ENCODE measurements around the gene AFG1L.
"Not testable (repeated sequence)": the region's sequence is repeated elsewhere in the genome, so short reads cannot be mapped to it uniquely, and the experiment has no call there.

Gene AFG1L

DNA sequence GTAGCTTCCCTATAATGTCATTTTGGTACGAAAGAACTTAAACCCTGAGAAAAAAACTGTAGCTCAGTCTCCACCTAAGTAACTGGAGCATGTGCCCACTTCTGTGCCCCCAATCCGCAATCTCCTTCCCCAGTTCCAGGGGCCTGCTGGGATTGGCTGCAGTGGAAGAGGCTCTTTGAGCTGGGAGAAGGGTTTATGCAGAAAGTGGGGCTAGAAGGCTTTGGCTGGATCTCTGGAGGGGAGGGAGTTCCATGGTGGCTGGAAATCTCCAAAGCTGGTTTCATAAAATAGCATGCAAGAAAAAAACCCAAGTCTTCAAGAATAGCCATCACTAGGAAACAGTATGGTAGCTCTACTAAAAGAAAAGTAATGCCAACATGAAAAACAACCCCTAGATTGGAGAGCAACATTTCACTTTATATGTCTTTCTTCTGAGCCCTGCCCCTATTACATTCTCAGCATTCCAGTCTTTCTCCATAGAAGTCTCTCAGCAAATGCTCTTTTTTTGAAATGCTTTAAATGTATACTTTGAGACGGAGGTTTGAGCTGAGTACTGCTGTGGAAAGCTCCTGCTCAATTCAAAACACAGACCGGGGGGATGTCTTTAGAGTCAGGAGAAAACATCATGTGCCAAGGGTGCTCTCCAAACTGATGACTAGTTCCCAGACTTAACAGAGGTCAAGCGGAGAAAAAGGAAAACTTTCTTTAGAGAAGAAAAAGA, 229.8 kb downstream of the AFG1L start:
- no peak for DNase-seq (ENCODE audit: low read depth)

DNA sequence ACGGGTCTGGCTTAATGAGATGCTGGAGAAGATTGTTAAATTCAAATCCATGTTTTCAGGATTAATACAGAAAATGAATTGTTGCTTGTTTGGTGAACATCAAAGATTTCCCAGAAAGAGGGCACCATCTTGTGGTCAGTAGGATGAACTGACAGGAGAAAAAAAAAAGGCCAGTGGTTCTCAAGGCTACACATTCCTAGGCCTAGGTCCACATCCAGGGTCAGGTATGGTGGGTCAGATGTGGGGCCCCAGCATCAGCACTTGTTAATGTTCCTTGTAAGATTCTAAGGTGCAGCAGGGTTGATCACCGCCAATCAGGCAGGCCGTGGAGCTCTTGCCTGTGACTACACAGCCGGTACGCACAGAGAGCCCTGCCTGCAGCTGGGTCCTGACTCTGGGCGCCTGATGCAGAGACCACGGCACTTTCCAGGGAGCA, 231.9 kb downstream of the AFG1L start:
- DNase-seq (ENCODE audit: low read depth), result no peak

DNA sequence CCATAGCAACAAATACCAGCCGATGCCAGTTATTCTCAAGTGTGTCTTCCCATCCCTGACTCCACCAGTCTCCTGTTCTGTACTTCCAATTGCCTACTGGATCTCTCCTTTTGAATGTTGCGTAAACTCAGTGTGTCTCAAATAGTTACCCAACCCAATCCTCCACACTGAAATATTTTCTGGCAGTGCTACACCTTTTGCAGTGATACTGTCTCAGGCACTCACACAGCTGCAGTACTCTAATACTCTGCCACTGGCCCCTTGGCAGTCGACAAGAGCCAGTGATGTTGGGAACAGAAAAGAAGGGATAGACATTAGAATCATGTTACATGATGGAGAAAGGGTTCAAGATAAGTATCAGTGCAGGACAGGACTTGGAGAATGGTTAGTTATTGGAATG, 234.0 kb downstream of the AFG1L start:
- no peak for DNase-seq (ENCODE audit: low read depth)

DNA sequence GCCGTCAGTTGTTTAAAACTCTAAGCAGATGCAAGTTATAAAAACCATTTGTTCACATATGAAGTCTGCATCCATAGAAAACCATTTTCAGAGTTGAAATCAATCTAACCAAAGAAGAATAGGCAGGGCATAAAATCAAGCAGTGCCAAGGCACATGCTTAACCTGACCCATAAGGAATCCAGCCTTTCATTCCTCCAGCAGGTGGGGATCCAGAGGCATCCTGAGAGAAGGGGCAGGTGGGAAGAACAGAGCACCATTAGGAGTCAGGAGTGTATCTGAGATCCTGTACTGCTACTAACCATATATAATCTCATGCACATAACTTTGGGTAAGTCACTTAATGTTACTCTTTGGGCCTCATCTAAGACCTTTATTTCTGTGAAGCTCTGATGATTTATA, 236.5 kb downstream of the AFG1L start:
- no peak for DNase-seq (ENCODE audit: low read depth)

DNA sequence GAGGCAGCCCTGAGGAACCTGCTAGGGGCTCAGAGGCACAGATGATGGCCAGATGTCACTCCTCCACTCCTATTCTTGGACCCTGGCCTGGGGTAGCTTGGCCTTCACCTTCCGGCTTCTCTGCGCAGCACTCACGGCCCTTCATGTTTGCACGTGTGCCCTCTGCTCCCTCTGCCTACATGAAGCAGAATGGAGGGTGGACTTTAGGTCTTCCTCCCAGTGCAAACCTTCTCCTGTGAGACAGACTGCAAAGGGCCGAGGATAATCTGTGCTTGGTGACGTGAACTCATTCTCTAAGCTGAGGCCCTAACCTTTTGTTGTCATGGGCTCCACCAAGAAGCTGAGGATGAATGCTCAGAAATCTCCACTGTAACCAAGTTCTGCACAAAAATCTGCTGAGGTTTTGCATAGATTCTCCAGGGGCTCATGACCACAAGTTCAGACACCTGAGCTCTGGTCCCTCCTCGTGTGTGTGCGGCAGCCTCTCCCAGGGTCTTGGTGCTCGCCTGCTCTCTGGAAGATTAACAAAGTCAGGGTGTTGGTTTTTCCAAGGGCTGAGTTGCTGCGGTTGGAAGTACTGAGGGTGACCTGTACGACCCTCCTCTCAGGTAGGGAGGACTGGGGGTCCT, 240.4 kb downstream of the AFG1L start:
- DNase-seq (ENCODE audit: low read depth), result no peak

DNA sequence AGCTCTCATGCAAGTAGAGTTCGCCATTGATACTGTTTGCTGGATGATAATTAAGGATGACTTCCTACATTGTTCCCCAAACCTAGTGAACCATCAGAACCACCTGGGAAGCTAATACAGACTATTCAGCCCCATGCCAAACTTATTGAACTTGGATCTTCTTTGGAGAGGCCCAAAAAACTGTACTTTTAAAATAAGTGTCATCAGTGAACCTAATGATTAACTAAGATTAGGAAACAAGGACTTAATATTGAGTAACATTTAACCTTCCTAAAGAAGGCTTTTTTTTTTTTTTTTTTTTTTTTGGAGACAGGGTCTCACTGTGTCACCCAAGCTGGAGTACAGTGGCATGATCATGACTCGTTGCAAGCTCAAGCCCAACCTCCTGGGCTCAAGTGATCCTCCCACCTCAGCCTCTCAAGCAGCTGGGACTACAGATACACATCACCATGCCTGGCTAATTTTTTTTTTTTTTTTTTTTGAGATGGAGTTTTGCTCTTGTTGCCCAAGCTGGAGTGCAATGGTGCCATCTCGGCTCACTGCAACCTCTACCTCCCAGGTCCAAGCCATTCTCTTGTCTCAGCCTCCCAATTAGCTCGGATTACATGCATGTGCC, 241.2 kb downstream of the AFG1L start:
- not testable (repeated sequence) for DNase-seq (ENCODE audit: low read depth)

DNA sequence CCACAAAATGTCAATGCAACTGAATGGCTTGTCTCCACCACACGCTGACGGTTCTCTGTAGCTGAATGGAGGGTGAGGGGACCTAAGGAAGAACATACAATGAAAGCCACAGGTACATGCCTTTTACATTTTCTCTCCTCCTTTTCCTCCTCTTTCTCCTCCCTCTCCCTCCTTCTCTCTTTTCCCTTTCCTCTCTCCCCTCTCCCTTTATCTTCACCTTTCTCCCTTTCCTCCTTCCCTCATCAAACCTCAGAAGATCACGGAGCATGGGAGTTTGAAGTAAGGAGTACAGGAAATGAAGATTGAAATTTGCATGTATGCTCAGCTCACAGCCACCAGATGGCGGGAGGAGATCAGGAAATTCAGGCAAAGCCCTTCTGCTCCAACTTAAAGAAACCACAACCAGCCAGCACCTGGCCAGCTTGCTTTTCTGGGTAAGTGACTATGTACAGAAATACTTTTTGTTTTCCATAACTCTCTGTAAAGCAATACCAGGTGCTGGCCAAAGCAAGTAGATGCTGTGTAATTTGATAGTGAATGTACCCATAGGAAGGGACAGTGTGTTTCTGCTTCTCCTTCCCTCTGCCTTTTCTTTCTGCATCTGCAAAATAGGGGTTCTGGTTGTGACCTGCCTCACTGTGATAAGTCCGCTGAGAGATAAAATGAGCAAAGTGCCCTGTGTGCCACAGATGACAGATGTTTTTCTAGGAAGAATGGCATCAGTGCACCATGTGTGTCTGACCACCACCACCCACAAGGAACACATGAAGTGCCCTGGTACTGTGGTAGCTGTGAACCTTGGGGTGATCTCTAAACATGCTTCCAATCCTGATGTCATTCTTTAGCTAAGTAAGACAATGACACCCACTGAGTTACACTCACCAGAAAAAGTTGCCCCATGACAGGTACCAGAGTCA, 247.2 kb downstream of the AFG1L start:
- DNase-seq (ENCODE audit: low read depth), result no peak

DNA sequence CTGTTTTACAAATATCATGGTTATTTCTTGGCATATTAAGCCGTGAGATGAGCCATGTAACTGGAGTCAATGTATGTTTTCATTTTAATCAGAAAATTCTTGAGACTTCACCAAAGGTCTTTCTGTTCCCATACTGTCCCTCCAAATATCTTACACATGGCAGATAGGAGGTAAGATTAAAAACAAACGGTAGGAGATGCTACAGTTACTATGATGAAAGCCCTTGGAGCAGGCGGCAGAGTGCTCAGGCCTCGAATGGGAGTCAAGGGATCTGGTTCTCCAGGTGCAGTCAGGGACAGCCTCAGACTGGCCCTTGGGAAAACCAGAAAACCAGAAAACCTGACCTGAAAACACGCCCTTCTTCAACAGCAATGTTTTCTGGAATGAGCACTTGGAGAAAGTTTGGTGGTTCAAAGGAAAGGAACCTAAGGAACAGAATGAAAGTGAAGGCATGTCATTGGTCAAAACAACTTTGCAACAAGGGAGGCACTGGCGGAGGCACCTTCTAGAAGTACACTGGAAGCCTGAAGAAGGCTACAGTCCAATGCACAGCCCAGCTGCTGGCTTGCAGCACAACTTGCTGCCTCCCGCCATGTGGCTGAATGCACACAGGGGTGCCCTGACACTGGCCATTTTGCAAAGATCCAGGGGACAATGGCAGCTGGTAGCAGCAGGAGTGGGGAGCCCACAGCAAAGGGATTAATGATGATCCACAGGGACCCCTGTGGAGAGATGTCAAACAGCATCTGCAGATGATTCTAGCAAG, 248.5 kb downstream of the AFG1L start:
- DNase-seq (ENCODE audit: low read depth), result no peak

DNA sequence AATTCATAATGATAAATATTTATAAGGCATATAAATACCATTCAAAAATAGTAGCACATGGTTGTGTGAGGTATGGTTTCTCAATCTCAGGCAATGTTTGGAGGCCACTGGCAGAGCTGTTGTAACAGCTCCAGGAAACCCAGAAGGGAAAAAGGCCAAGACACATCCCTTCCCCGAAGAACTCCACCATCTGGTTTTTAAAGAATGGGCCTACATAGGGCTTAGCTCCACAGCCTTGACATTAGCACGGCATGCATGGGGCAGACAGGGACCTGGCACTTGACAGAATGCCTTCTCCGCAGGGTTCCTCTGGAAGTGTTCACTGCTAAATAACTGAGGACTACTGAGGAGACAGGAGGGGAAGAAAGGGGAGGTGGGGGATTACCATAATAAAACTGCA, 249.8 kb downstream of the AFG1L start:
- no peak for DNase-seq (ENCODE audit: low read depth)

DNA sequence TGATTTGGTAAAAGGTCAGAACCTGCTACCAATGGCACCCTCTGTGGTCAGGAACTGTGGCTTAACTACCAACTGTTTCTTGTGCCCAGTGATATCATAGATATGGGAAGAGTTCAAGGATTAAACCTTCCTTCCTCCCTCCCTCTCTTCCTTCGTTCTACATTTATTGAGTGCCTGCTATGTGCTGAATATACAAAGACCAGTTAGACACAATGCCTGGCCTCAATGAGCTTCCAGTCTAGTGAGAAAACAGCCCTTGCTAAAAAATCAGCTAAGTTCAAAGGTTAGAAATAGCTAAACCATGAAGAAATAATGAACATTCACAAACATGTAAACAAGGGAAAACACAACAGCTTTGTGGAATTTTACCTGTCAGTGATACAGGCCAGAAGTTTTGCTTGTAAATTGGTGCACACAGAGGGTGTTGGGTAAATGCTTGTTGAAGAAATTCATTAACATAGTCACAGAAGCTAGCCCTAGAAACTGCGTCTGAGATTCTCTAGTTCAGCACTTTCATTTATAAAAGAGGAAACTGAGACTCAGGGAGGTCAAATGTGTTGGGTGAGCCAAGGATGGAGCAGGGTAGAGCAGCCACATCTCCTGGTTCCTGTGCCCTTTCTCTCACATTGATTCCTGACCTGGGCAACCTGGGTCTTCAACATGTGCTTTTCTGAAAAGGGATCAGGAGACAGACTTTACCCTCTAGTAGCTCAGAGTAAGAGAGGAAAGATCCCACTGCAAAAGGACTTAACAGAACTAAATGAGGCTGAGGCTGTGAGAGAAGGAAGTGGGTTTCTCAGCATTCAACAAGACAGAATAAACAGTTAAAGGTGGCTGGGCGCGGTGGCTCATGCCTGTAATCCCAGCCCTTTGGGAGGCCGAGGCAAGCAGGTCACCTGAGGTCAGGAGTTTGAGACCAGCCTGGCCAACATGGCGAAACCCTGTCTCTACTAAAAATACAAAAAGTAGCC, 251.5 kb downstream of the AFG1L start:
- DNase-seq (ENCODE audit: low read depth), result no peak

DNA sequence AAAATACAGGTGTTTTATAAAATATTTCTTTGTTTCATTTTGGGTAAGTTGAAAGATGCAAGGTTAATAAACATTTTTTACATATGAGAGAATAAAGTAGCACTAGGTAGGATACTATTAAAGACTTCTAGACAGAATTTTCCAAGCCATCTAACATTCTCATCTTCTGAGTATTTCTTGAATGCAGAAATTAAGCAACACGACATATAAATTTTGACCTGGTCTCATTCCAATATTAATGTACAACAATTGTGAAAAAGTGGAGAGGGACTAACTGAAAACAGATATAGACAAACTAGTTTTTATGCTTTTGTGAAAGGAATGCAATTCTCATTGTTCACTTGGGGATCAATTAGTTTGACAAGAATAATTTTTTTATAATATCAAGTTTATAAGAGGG, 254.4 kb downstream of the AFG1L start:
- no peak for DNase-seq (ENCODE audit: low read depth)

DNA sequence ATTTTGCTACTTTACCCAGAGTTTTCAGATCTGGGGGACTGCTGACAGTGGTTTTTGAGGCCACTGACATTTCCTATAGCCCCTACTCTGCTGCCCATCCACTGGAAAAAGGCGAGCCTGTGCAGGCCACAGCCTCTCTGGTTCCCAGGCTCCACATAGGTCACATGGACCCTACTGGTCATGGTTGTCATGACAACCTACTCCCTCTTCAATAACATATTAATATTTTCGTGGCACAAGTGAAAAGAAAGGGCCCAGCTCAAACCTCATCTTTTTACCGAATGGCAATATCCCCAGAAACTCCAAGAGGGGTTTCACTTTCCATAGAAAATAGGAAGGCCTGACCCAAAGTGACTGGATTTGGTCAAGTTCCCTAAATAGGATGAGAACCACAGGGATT, 254.9 kb downstream of the AFG1L start:
- no peak for DNase-seq (ENCODE audit: low read depth)

DNA sequence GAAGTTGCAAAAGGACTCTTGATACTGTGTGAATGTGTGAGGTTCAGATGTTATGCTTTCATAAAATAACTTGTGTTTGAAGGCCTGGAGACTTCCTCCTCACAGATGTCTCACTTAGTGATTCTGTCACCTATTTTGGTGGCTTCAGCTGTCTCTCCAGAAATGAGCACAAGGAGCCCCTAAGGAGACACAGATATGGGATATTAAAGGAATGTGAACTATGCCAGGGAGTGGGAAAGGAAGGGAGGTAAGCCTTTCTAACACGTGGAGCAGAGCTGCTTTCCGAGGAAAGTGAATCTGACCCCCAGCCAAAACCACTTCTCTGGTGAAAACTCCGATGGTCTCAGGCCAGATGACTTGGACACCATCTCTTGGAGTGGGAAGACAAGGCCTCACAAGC, 255.4 kb downstream of the AFG1L start:
- no peak for DNase-seq (ENCODE audit: low read depth)

DNA sequence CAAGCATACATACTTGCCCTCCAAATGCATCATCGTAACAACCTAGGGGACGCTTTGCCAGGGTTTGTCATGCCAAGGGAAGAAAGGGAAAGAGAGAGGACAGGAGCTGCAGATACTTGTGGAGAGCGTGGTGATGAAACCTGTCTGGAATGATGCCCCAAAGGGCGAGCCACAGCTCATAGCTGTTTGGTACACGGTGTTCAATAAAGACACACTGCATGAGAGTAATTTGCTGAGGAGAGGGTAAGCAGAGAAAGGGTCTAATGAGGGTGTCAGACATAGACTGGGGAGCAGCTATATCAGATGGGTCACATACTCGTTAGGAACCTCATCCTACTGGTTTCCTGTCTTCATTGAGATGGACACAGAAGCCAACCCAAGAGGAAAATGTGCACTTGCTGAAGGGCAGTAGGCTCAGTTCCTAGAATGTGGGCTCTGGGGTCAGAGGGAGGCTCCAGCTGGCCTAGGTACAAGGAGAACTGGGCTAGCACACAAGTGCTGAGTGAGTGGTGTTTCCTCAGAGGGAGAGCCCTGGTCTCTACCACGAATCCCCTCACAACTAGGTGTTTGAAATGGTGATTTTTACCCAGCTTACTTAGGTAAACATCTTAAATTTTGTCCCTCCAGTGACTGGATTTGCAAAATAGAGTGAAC, 260.7 kb downstream of the AFG1L start:
- no peak for DNase-seq (ENCODE audit: low read depth)

DNA sequence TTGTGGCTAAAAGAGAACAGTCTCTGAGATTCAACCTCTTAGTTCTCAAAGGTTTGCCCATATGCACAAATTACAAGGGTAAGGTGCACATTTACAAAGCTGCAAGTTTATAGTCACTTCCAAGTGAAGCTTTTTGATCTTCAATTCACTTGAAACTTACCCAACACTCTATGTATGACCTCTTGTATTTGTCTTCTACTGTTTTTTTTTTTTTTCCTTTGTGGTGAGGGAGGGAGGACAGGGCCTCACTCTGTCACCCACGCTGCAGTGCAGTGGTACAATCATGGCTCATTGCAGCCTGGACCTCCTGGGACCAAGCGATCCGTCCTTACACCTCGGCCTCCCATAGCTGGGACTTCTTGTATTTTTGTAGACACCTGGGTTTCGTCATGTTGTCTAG, 261.4 kb downstream of the AFG1L start:
- DNase-seq (ENCODE audit: low read depth), result no peak

DNA sequence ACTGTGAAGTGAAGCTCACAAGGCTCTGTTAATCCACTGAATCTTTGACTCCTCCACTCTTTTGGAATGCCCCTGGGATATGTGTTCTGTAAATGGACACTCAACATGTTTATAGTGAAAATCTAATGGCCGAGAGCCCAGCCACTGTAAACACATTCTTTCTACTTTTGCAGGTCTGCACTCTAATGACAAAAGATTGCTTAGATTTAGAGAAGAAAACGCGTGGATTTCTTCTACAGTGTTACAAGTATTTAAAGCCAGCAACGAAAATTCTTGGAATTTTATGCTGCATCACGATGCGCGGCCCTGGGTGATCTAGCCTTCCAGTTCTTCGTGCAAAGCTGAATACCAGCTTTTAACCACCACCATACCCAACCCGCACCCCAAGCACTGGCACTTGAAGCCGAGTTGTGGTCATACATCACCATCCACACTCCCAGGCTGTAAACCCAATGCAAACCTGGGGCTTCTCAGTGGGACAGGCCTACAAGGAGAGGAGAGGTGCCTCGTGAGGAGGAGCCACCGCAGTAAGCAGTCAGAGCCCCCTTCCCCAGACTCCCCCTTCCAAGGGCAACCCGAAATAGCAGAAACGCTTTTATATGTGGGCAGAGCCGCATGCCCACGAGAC, 262.1 kb downstream of the AFG1L start:
- DNase-seq (ENCODE audit: low read depth), result no peak

DNA sequence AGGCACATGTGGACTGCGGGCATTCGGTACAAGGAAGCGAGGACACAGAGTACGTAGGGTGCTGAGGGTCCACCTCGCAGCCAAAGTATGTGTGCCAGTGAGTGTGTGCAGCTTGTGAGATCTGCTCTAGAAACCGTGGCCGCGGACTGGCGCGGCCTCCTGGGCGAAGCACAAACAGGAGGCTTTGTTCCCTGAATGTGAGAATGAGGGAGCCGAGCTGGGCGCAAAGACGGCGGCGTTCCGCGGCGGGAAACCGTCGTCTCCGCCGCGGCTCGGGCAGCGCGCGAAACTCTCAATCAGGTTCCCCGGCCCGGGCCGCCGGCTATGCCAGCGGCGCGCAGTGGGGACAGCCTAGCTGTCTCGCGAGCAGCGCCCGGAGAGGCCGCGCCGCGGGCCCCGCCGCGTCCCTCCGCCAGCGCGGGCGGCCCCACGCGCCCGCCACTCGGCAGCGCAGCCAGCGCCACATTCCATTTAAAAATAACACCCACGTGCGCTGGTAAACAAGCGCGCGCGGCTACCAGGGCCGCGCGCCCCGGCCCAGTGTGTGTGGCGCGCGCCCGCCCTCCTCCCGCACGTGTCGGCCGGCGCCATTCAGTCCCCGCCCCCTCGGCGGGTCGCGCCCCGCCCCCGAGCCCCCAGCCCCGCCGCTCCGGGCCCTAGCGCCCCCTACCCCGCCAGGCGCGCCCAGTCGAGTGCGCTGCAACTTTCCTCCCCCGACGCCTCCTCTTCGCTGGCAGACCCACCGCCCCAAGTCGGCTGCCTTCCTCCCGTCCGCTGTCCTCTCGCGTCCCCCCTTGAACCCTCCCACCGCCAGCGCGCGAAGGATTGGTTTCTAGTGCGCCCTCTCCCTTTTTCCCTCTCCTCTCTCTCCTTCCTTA, 262.9 kb downstream of the AFG1L start:
- no peak for DNase-seq (ENCODE audit: low read depth)

DNA sequence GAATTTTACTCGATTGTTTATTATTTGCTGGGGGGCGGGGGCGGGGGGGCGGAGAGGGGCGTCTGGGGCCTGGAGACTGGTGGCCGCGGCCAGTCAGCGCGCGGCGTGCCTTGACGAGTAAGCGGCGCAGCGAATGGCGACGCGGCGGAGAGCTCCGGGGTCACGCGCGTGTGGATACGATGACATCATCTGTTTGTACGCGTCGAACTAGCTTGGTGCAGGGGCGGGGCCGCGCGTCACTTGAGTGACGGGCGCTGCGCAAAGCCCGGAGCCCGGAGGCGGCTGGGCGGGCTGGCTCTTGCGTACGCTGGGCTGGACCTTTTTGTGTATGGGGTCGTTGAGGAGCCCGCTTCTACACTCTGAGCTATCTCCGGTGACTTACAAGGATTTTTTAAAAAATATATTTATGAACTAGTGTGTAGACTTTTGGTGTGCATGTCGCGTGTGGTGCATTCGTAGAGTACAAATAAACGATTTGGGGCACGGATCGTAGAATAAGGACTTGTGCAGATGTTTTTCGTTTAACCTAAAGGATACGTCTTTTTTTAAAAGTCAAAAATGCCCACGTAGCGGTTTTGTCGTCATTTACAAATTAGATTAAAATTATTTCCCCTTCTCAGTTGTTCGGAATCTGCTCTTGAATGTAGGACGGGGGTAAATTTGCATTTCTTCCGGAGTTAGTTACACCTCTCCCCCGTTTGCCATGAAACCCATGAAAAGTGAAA, 263.7 kb downstream of the AFG1L start:
- DNase-seq (ENCODE audit: low read depth), result peak; percentile 96

Data from non-pigmented ciliary epithelial cell (primary cell).